GM12878 (cell line): ENCODE measurements around the gene EXOC5. TPM values are rescaled to one million over a fixed set of nuclear protein-coding genes. Genes with fewer than 3 reads are reported as not detected.

Source experiments
- ATAC-seq: fragments of 200-7000 bp; cut with Tn5 transposase; 3 replicates; pipeline ENCODE4 v1.9.1; 2020; ENCODE audit warnings: mild to moderate bottlenecking, moderate library complexity
- BruUV-seq: library from RNA; stranded (reverse); fragments of 400-500 nt; replicated peaks from 2 replicates; lab custom pipeline; 2021; lab: Mats Ljungman, UMichigan
- CTCF ChIA-PET: fragments of 300-600 bp; sonication (Branson Sonifier 250); formaldehyde crosslinking; extraction: SDS; loops from one replicate; lab custom pipeline; 2021; ENCODE audit warnings: inconsistent platforms; lab: Yijun Ruan, JAX
- POLR2A ChIA-PET: fragments of 350-600 bp; formaldehyde crosslinking; extraction: SDS; loops from one replicate; lab custom pipeline; 2021; ENCODE audit warnings: inconsistent platforms; lab: Charles Lee
- RAD21 ChIA-PET: fragments of 300-600 bp; sonication (Branson Sonifier 250); formaldehyde crosslinking; loops from one replicate; lab custom pipeline; 2023; ENCODE audit warnings: antibody characterized with exemption; ENCODE audit not compliant: unreplicated experiment; lab: Charles Lee
- SMC1A ChIA-PET: fragments of 300-600 bp; sonication (Branson Sonifier 250); formaldehyde crosslinking; loops from one replicate; lab custom pipeline; 2023; ENCODE audit not compliant: unreplicated experiment, uncharacterized antibody; lab: Charles Lee
- DNase-seq: peaks from one replicate; pipeline ENCODE4 v3.0.0-alpha.2; 2011; ENCODE audit warnings: low read depth, low spot score
- FAIRE-seq: peaks from 3 replicates; lab custom pipeline; 2011; peaks lifted over from hg19 to GRCh38; lab: Jason Lieb, UNC
- H2AFZ ChIP-seq: 2 replicates; pipeline ENCODE4 v1.6.0; 2011; ENCODE audit warnings: low read depth, low read length, control low read depth; ENCODE audit not compliant: control insufficient read depth
- H3K27ac ChIP-seq: 2 replicates; pipeline ENCODE4 v1.5.1; 2011; ENCODE audit warnings: control low read depth; ENCODE audit not compliant: control insufficient read depth, insufficient read depth
- H3K27me3 ChIP-seq, 2 experiments: replicated peaks in 1 of 2; 2 replicates each; pipeline versions ENCODE4 v1.6.0 to v1.6.1; 2011; ENCODE audit warnings: low read length in 1 of 2; ENCODE audit not compliant: control insufficient read depth in 2 of 2, insufficient read depth in 2 of 2
- H3K36me3 ChIP-seq, 2 experiments: 2 replicates each; pipeline ENCODE4 v1.5.1; 2011; ENCODE audit warnings: low read length in 1 of 2; ENCODE audit not compliant: control insufficient read depth in 2 of 2, insufficient read depth in 2 of 2
- H3K4me1 ChIP-seq: 2 replicates; pipeline ENCODE4 v1.6.1; 2011; ENCODE audit warnings: mild to moderate bottlenecking, low read length, moderate library complexity, mixed read lengths; ENCODE audit not compliant: control insufficient read depth, insufficient read depth
- H3K4me2 ChIP-seq: 2 replicates; pipeline ENCODE4 v1.6.0; 2011; ENCODE audit warnings: control low read depth; ENCODE audit not compliant: control insufficient read depth, insufficient read depth
- H3K4me3 ChIP-seq: fragments of 200-600 bp; sonication (generic); 2 replicates; pipeline ENCODE4 v1.5.1; 2016
- H3K79me2 ChIP-seq: 2 replicates; pipeline ENCODE4 v1.6.0; 2011; ENCODE audit warnings: low read length; ENCODE audit not compliant: control insufficient read depth, insufficient read depth
- H3K9ac ChIP-seq: 2 replicates; pipeline ENCODE4 v1.8.0; 2011; ENCODE audit warnings: low read length, control low read depth, mixed read lengths; ENCODE audit not compliant: control insufficient read depth, insufficient read depth
- H3K9me3 ChIP-seq: replicated peaks from 3 replicates; pipeline ENCODE4 v1.5.1; 2011; ENCODE audit warnings: mild to moderate bottlenecking, low read length; ENCODE audit not compliant: control insufficient read depth, insufficient read depth
- H4K20me1 ChIP-seq: 2 replicates; pipeline ENCODE4 v1.6.0; 2011; ENCODE audit not compliant: control insufficient read depth, insufficient read depth
- NFIC ChIP-seq: IDR thresholded peaks from 2 replicates; pipeline ENCODE4 v1.6.1; 2012; ENCODE audit warnings: low read depth, mild to moderate bottlenecking, inconsistent platforms, low read length, moderate library complexity
- PML ChIP-seq: IDR thresholded peaks from 2 replicates; pipeline ENCODE4 v1.6.1; 2012; ENCODE audit warnings: low read length, inconsistent platforms
- SMAD5 ChIP-seq: IDR thresholded peaks from 2 replicates; pipeline ENCODE4 v1.6.1; 2016; ENCODE audit warnings: antibody characterized with exemption, low read depth
- SP1 ChIP-seq: IDR thresholded peaks from one replicate; pipeline ENCODE4 v1.6.1; 2011; ENCODE audit warnings: low read depth, low read length
- SRF ChIP-seq, 2 experiments: IDR thresholded peaks; 2 replicates each; pipeline ENCODE4 v1.6.1; 2011; ENCODE audit warnings: low read depth in 2 of 2, low read length in 2 of 2, mild to moderate bottlenecking in 1 of 2, moderate library complexity in 1 of 2
- STAT3 ChIP-seq: IDR thresholded peaks from 2 replicates; pipeline ENCODE4 v1.6.1; 2011; ENCODE audit warnings: low read depth, low read length, improper control_type of control experiment
- YBX1 ChIP-seq: fragments of 450-650 bp; IDR thresholded peaks from 2 replicates; pipeline ENCODE4 v1.6.1; 2016; ENCODE audit warnings: antibody characterized with exemption
- ZBTB33 ChIP-seq: fragments of 450-650 bp; IDR thresholded peaks from 2 replicates; pipeline ENCODE4 v1.6.1; 2017; ENCODE audit warnings: mild to moderate bottlenecking
- WGBS: methylation state at CpG from one replicate; pipeline ENCODE4 v1.1.6; 2016; ENCODE audit warnings: low lambda C conversion rate; ENCODE audit not compliant: insufficient replicate concordance, insufficient coverage; ENCODE audit errors: missing lambda C conversion rate; 5-methylcytosine and 5-hydroxymethylcytosine counted together
- in situ Hi-C: fragments of 300-500 bp; cut with MboI; formaldehyde crosslinking; loops from 9 replicates; pipeline ENCODE4 v1.14.3; 2018; ENCODE audit warnings: mixed read lengths
- intact Hi-C: fragments of 100-400 bp; cut with micrococcal nuclease; formaldehyde crosslinking; loops from one replicate; pipeline ENCODE4 v1.14.2; 2022; ENCODE audit not compliant: unreplicated experiment
- polyA plus RNA-seq, 11 experiments: library from polyadenylated mRNA; depleted of rRNA in 4 of 11; unstranded in 6 of 11; stranded (reverse) in 5 of 11; fragments of >200 nt; fragmentation: Nextera tagmentation in 4 of 11; fragmentation: Illumina TruSeq in 1 of 11; extraction: Ambion mirVana in 4 of 11; extraction: Trizol in 1 of 11; gene quantifications; 1 replicate in 1 of 11; 2 replicates in 10 of 11; pipeline versions ENCODE4 v1.2.1 to v1.2.3, GENCODE V29; 2011 to 2016; ENCODE audit warnings: inconsistent platforms in 2 of 11, missing spikeins in 2 of 11, low read depth in 1 of 11
- total RNA-seq, 4 experiments: library from RNA; depleted of rRNA in 3 of 4; stranded (reverse); fragments of >200 nt in 3 of 4; fragmentation: Illumina TruSeq in 1 of 4; extraction: Trizol in 1 of 4; gene quantifications; 2 replicates each; pipeline versions ENCODE4 v1.2.1 to v1.2.3, GENCODE V29; 2013 to 2021

Gene EXOC5
- total and polyA plus RNA-seq, 10 of the 15 experiments (the other 5 are each of a cell fraction or from before 2014, with no cell fraction given) = 10.3 to 101 (median 43.6) TPM

- intact Hi-C loops = loop anchor here (5.0 kb wide), 1 partner anchor 65 kb away; no protein-coding TSS in a partner anchor
- SMC1A ChIA-PET = no interaction called here
These were observed 41.6 kb downstream of the EXOC5 start for GRCh38 chr14:57227083-57227482.

More at GRCh38 chr14:57227083-57227482, 41.6 kb downstream of the EXOC5 start:
- peaks cover 0 to 18% of the 10 kb centered on the region in 2 experiments; a peak in 1 of 4 replicates for H3K36me3 ChIP-seq
- H3K4me3 ChIP-seq = no peak overlapping the region
- H3K79me2 ChIP-seq = no peaks in the 10 kb centered on the region; the same call in 1 of the 2 replicates
- ChIA-PET CTCF (interaction anchor here (1.1 kb wide), 1 partner anchor 22 kb away, joined by 3 read pairs; no protein-coding TSS in a partner anchor), RAD21 (no interaction called here), POLR2A (no interaction called here)
- DNase-seq (no peak), ATAC-seq (peak; percentile 74), FAIRE-seq (no peak)
- 0% methylated on average over 2 of the region's 2 CpGs for WGBS
- TF ChIP-seq NFIC (no peak), PML (no peak), SRF (IDR thresholded peaks at IDR 0.05; ENCODE audit: low read depth in 2 of 2, low read length in 2 of 2) (no peak), SMAD5 (no peak), YBX1 (no peak), SP1 (no peak), ZBTB33 (no peak), STAT3 (no peak)
- no TSS peak for BruUV-seq
- H3K4me1 ChIP-seq = no peaks in the 10 kb centered on the region
- H3K27me3 ChIP-seq = no peaks in the 10 kb centered on the region
- in situ Hi-C loops = no loop called here
- no peaks in the 10 kb centered on the region for H3K9me3 ChIP-seq
- H4K20me1 ChIP-seq = no peaks in the 10 kb centered on the region
- no peak overlapping the region for H3K27ac ChIP-seq
- H2AFZ ChIP-seq = no peak overlapping the region
- H3K9ac ChIP-seq = no peak overlapping the region
- H3K4me2 ChIP-seq = no peak overlapping the region
